IPS-20b (cell line): Measurements from ENCODE around the gene FAM20B.

Source experiments
- H3K27ac ChIP-seq: one replicate; pipeline ENCODE4 v1.5.1; 2013; ENCODE audit warnings: low read length
- H3K27me3 ChIP-seq: 2 replicates; pipeline ENCODE4 v1.6.1; 2013; ENCODE audit warnings: mild to moderate bottlenecking, low read length, inconsistent platforms; ENCODE audit not compliant: insufficient read depth
- H3K36me3 ChIP-seq: 2 replicates; pipeline ENCODE4 v1.6.1; 2013; ENCODE audit warnings: low read depth, mild to moderate bottlenecking, inconsistent platforms, low read length, moderate library complexity; ENCODE audit not compliant: insufficient read depth
- H3K4me1 ChIP-seq: 2 replicates; pipeline ENCODE4 v1.6.1; 2013; ENCODE audit warnings: mild to moderate bottlenecking, control low read depth, inconsistent platforms, low read length, moderate library complexity; ENCODE audit not compliant: insufficient read depth
- H3K4me3 ChIP-seq: 2 replicates; pipeline ENCODE4 v1.5.1; 2013; ENCODE audit warnings: mild to moderate bottlenecking, low read length, inconsistent platforms
- H3K9ac ChIP-seq: 2 replicates; pipeline ENCODE4 v1.6.1; 2013; ENCODE audit warnings: low read depth, mild to moderate bottlenecking, inconsistent platforms, low read length, moderate library complexity
- H3K9me3 ChIP-seq: 2 replicates; pipeline ENCODE4 v1.6.1; 2013; ENCODE audit warnings: mild to moderate bottlenecking, low read depth, low read length, inconsistent platforms; ENCODE audit not compliant: insufficient read depth

Gene FAM20B

GRCh38 chr1:179003512-179004066 is 22.1 kb upstream of the FAM20B start:
- H3K9ac ChIP-seq, result no peak overlapping the region
- H3K27me3 ChIP-seq, result no peaks in the 10 kb centered on the region
- no peak overlapping the region for H3K4me3 ChIP-seq
- H3K4me1 ChIP-seq, result no peaks in the 10 kb centered on the region
- no peaks in the 10 kb centered on the region for H3K36me3 ChIP-seq
- no peak overlapping the region for H3K27ac ChIP-seq
- H3K9me3 ChIP-seq, result no peaks in the 10 kb centered on the region

GRCh38 chr1:179007233-179007632 is 18.5 kb upstream of the FAM20B start:
- Histone ChIP-seq H3K9ac (no peak overlapping the region), H3K9me3 (no peaks in the 10 kb centered on the region), H3K4me3 (no peak overlapping the region), H3K4me1 (no peaks in the 10 kb centered on the region), H3K27me3 (no peaks in the 10 kb centered on the region), H3K36me3 (no peaks in the 10 kb centered on the region), H3K27ac (no peak overlapping the region)

GRCh38 chr1:179010671-179011070 is 15.0 kb upstream of the FAM20B start:
- no peak overlapping the region for H3K9ac ChIP-seq
- no peaks in the 10 kb centered on the region for H3K36me3 ChIP-seq

GRCh38 chr1:179012038-179012437 is 13.7 kb upstream of the FAM20B start:
- Histone ChIP-seq H3K27ac (no peak overlapping the region), H3K4me3 (no peak overlapping the region), H3K9ac (no peak overlapping the region), H3K9me3 (no peaks in the 10 kb centered on the region), H3K36me3 (no peaks in the 10 kb centered on the region), H3K27me3 (no peaks in the 10 kb centered on the region), H3K4me1 (no peaks in the 10 kb centered on the region)

More at GRCh38 chr1:179010671-179011070, 15.0 kb upstream of the FAM20B start:
- Histone ChIP-seq H3K27me3 (no peaks in the 10 kb centered on the region), H3K27ac (no peak overlapping the region), H3K4me1 (no peaks in the 10 kb centered on the region), H3K4me3 (no peak overlapping the region), H3K9me3 (no peaks in the 10 kb centered on the region)

- Histone ChIP-seq H3K9ac (no peak overlapping the region), H3K36me3 (no peaks in the 10 kb centered on the region), H3K4me3 (no peak overlapping the region), H3K4me1 (no peaks in the 10 kb centered on the region), H3K27me3 (no peaks in the 10 kb centered on the region), H3K27ac (no peak overlapping the region), H3K9me3 (no peaks in the 10 kb centered on the region)
These were observed 11.6 kb upstream of the FAM20B start for GRCh38 chr1:179014123-179014522.

GRCh38 chr1:179015396-179015795 is 10.3 kb upstream of the FAM20B start:
- H3K27ac ChIP-seq, result no peak overlapping the region
- H3K4me3 ChIP-seq, result no peak overlapping the region
- H3K36me3 ChIP-seq, result no peaks in the 10 kb centered on the region
- no peaks in the 10 kb centered on the region for H3K27me3 ChIP-seq
- no peak overlapping the region for H3K9ac ChIP-seq
- H3K9me3 ChIP-seq, result no peaks in the 10 kb centered on the region
- H3K4me1 ChIP-seq, result no peaks in the 10 kb centered on the region

- Histone ChIP-seq H3K9ac (no peak overlapping the region), H3K9me3 (no peaks in the 10 kb centered on the region), H3K27me3 (no peaks in the 10 kb centered on the region), H3K4me3 (no peak overlapping the region), H3K36me3 (no peaks in the 10 kb centered on the region), H3K27ac (no peak overlapping the region), H3K4me1 (no peaks in the 10 kb centered on the region)
These were observed 8.8 kb upstream of the FAM20B start for GRCh38 chr1:179016706-179017382.

- no peak overlapping the region for H3K9ac ChIP-seq
- no peaks in the 10 kb centered on the region for H3K9me3 ChIP-seq
- no peaks in the 10 kb centered on the region for H3K36me3 ChIP-seq
- H3K4me1 ChIP-seq, result no peaks in the 10 kb centered on the region
- no peak overlapping the region for H3K4me3 ChIP-seq
- H3K27ac ChIP-seq, result no peak overlapping the region
- no peaks in the 10 kb centered on the region for H3K27me3 ChIP-seq
These were observed 8.0 kb upstream of the FAM20B start for GRCh38 chr1:179017383-179018326.

- no peak overlapping the region for H3K4me3 ChIP-seq
- H3K9me3 ChIP-seq, result no peaks in the 10 kb centered on the region
- H3K27me3 ChIP-seq, result peaks cover 1% of the 10 kb centered on the region; the same call in 1 of the 2 replicates
- no peaks in the 10 kb centered on the region for H3K36me3 ChIP-seq
- H3K9ac ChIP-seq, result no peak overlapping the region
- no peak overlapping the region for H3K27ac ChIP-seq
- peaks cover under 1% of the 10 kb centered on the region; the same call in 1 of the 2 replicates for H3K4me1 ChIP-seq
These were observed 3.8 kb upstream of the FAM20B start for GRCh38 chr1:179021873-179022272.

GRCh38 chr1:179023946-179024650 is 1.6 kb upstream of the FAM20B start:
- no peak overlapping the region for H3K27ac ChIP-seq
- H3K36me3 ChIP-seq, result no peaks in the 10 kb centered on the region
- H3K9ac ChIP-seq, result no peak overlapping the region
- H3K9me3 ChIP-seq, result no peaks in the 10 kb centered on the region
- no peak overlapping the region for H3K4me3 ChIP-seq
- H3K27me3 ChIP-seq, result peaks cover 8% of the 10 kb centered on the region; the same call in 1 of the 2 replicates
- H3K4me1 ChIP-seq, result peaks cover 16% of the 10 kb centered on the region
